HG02763 (cell line): ENCODE results near the gene CACNA1C.
"Not testable (repeated sequence)": the region's sequence is repeated elsewhere in the genome, so short reads cannot be mapped to it uniquely, and the experiment has no call there.

Source experiments
- ATAC-seq: cut with Tn5 transposase; IDR thresholded peaks from one replicate; pipeline ENCODE4 v1.9.1; 2021; ENCODE audit warnings: mild to moderate bottlenecking, moderate library complexity; ENCODE audit not compliant: unreplicated experiment

Gene CACNA1C

DNA sequence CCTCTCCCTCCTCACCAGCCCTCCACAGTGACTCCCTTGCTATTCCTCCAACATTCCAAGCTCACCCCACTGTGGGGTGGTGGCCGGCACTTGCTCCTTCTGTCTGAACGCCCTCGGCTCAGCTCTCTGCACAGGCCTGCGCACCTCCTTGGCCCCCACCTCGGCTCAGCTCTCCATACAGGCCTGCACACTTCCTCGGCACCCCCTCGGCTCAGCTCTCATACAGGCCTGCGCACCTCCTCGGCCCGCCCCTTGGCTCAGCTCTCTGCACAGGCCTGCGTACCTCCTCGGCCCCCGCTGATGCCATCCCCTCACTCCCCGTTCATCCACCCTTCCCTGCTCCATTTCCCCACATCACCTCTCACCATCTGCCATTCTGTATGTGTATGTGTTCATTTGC lies 409.3 kb downstream of the CACNA1C start:
- ATAC-seq, result no peak

DNA sequence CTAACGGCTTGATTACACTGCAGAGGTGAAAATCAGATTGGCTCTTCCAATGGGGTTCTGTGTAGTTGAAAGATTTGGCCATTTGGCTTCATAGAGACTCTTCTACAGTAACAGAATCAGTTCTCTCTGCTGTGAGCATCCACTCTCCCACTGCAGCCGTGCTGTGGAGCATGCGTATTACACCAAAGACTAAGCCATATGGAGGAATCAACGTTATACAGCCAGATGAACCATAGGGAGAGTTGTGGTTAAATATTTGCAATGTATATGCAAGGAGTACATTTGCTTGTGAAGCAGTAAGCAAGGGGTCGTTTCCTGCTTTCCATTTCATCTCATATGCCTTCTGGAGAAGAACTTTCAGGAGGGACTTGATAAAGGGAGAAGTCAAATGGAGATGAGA lies 410.9 kb downstream of the CACNA1C start:
- no peak for ATAC-seq

DNA sequence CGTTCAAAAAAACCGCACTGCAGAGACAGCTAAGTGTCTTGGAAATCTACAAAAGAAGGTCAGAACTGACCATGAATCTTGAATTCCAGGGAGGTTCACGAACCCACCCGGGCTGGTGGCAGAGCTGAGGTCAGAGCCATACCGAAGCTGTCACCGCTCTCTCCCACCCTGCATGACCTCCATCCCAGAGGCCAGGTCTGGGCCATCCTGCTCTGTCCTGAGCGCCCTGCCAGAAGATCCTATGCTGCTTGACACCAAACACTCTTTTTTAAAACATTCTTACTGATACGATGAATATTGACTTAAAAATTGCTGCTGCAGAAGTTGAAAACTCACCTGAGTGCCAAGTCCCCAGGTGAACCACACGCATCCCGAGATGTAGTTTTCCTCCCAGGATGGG lies 412.9 kb downstream of the CACNA1C start:
- no peak for ATAC-seq

DNA sequence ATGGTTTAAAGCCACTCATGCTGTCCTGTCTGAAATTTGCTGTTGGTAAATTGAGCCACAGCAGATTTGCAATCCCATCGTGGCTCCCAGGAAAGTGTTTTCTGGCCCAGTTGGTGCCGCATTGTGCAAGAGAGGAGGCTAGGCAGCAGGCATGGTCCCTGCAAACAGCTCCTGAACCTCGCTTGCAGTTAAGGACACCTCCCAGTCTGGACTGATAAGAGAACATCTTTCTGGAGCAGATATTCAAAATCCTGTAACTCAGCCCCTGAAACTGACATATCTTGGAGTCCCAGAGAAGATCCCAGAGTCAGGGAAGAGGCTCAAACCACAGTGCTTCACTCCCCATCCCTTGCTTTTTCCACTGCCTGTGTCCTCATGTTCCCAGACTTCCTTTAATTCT lies 413.4 kb downstream of the CACNA1C start:
- ATAC-seq, result no peak

DNA sequence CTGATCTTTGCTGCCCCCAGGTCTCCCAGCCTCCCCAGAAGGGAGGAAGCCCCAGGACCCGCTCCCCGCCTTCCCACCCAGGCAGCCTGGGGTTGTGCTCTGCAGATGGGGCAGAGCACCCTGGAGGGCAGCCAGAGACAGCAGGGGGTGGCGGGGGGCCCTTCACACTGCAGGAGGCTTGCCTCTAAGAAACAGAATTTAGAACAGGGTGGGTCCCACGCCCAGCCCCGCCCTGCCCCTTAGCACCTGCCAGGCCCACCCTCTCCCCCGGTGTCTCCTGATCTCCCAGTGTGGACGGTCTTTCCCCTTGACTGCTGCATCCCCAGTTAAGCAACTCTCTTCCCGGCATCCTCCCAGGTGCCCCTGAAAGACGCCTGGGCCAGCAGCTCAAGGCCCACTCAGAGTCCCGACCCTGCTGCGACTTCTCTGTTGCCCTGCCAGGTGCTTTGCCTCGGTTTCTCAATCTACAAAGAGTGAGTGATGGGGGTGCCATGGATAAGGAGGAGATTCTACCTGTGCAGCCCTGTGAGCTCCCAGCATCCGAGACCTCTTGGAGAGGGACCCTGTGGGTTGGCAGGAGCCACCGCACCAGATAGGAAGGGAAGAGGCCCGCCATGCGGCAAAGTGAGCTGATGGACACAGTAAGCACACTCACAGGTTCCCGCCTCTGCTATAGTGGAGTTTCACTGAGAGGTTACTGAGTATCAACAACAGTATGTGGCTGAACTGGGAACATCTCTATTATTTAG lies 414.8 kb downstream of the CACNA1C start:
- ATAC-seq, result no peak

DNA sequence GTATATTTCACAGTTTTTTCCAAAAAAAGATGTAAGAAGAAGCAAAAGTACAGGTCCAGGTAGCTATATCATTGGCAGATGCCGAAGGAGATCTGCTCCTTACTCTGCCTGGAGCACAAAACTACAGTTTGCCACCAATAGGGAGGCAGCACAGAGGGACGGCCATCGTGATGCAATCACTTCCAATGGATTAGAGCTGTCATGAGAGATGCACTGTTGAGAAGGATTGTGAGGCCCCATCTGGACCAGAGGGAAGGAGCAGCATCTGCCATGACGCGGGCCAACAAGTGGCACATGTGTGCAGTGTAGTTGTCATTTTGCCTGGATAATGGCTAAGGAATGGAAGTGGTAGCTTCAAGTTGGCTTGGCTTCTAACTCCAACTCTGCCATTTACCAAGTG lies 423.2 kb downstream of the CACNA1C start:
- no peak for ATAC-seq

DNA sequence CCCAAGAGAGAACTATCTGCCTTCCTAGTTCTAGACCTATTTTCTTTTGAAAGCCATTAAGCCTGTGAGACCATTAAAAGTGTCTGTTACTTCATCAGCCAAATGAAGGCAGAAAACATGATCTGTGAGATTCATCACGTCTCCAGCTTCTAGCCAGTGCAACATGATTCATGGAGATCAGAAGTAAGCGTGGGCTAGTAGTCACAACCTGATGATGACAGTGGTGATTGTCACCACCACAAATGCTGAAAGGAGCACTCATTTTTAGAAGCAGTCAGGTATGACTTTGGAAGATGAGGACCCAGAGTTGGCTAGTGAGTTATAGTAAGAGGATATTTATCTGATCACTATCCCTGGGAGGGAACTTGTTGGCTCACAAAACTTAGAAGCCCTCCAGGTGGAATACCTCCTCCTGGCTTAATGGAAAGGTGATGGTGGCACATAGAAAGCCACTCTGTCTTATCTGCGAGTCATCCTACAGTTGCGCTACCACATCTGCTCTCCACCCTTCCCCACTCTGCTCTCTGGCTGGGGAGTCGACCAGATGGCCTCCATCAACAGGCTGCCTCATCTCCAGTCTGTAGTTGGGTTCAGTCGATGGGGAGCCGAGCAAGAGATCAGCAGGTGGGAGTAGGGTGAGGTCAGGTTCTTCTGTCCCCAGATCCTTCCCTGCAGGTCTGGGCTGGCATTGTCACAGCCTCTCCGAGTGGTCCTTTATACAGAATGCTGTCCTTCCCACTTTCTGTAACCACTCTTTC lies 424.4 kb downstream of the CACNA1C start:
- no peak for ATAC-seq

DNA sequence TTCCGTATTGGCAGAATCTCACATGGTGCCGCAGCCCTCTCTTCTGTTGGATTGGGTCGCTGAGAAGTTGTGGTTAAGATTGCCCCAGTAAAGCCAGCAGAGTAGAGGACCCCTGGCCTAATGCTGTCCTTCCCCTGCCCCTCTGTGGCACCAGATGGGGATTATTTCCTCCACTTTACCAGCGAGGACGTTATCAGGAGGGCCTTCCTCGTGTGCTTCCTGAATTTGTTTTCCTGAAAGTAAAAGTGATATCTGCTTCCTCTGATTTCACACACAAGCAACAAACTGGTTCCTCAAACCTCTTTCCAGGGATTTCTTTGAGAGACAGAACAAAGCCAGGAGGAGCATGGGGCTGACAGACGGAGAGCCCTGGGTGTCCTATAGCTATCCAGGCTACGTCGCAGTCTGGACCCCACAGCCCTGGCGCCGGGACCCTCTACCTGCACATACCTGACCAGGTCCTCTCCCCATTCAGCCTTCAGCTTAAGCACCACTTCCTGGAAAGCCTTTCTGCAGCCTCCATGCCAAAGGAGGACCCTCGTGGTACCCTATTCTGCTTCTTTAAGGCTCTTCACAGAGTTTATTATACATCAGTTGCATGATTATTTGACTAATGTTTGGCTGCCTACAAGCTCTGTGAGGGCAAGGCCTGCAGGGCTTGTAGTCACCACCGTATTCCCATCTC lies 427.2 kb downstream of the CACNA1C start:
- no peak for ATAC-seq

DNA sequence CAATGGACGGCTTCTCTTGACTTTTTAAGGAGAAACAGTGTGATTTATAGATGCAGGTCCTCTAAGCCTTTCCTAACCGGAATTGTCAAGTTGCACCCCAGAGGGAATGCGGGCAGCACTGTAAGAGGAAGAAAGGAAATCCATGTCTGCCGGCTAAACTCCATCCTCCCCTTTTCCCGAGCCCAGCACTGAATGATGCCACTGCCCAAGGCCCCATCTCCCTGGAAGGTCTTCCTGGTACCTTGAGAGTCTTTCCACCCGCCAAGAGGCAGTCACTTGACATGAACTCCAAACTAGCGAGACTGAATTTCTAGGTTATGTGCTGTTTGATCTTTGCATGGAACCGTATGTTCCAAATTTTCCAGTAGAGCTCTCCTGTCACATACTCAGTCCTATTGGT lies 428.6 kb downstream of the CACNA1C start:
- ATAC-seq, result no peak

DNA sequence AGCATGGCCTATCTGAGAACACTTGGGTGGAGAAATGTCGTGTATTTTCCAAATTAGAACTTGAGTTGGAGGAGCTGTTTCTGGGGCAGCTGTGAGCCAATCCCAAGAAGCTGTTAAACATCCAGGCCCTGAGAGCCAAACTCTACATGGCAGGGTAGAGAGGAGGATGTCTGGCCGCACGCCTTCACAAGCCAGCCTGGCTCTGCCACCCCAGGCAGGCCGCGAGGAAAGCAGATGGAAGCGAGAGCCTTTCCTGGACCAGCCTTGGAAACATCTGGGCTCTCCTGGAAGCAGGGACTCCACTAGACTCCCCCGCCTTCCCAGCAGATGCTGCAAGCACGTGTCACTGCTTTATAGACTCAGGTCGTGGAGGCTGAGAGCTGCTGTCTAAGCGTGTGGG lies 429.2 kb downstream of the CACNA1C start:
- no peak for ATAC-seq

DNA sequence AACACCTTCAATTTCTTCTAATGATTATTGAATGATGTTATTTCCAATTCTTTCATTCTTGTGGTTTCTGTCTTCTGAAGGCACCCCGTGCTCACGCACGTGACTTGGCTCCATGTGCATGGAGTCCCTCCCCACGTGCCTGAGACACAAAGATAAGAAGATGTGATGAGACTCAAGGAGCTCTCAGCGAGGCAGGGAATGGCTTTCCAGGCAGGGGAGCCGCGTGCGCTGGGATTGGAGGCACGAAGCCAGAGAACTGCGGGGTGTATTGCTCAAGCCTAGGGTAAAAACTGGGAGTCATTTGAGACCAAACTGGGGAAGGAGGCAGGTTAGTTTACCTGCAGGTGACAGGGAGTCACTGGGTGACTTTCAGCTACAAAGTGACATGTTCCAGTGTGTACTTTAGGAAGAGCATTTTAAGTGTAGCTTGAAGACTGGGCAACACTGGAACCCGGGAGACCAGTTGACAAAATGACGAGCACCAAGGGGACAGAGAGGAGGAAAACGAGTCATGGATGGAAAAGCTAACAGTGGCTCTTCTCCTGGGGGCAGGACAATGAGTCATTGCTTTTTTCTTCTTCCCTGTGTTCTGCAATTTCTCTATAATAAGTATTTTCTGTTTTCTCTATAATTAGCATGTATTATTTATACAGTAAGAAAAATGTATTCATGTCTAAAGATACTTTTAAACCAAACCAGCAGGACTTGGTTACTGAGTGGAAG lies 430.3 kb downstream of the CACNA1C start:
- ATAC-seq, result no peak

DNA sequence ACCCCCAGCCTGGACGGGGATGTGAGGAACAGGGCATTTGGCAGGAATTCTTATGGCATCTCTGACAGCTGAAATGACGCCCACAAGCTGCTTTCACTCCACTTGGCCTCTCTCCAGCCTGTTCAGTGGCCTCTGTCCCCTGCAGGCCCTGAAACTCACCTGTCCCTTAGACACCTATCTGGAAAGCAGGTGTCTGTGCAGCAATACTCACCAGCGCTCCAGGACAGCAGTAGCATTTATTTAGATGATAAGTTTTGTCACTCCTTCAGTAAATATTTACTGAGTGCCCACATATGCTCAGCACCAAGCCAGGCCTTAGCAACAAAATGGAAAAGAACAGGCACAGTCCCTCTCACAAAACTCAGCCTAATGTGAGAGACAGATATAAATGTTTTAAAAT lies 430.9 kb downstream of the CACNA1C start:
- no peak for ATAC-seq

DNA sequence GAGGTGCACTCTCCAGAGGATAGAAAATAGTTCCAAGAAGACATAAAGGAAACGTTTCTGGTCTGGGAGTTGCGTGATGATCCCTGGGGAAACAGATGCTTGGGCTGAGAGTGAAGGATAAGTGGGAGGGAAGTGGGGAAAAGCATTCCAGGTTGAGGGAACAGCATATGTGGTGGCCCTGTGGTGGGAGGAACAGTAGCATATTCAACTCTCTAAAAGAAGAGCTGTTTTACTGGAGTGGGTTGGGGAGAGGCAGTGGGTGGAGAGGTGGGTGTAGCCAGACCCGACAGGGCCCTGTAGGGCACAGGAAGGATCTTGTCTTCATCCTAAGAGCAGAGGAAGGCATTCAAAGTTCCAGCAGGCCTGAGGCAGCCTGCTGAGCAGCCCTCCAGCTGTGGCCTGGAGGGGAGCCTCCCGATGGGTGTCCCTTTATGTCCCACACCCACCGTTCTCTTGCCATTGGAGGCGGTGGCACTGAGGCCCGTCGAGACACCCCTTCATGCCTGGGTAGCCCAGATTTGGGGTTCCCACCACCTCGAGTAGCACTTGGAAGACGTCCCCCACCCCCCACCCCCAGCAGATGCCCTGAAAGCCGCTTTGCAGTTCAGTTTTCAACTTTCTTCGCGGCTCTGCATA lies 431.5 kb downstream of the CACNA1C start:
- ATAC-seq, result no peak

DNA sequence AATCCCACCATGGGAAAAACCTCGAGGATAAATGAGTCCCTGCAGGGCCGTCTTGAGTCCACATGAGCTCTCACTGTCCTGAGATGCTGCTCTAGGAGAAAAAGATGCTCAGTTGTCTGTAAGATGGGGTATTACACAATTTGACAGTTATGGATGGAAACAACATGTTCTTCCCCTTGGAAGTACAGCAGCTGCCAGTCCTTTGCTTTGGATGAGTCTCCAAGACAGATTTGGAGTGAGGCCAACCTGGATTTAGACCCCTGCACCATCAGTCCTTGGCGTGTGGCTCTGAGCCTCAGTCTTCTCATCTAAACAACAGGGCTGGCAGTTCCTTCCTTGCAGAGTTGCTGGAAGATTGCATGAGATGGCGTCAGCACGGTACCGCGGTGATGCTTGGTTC lies 432.9 kb downstream of the CACNA1C start:
- ATAC-seq, result no peak

DNA sequence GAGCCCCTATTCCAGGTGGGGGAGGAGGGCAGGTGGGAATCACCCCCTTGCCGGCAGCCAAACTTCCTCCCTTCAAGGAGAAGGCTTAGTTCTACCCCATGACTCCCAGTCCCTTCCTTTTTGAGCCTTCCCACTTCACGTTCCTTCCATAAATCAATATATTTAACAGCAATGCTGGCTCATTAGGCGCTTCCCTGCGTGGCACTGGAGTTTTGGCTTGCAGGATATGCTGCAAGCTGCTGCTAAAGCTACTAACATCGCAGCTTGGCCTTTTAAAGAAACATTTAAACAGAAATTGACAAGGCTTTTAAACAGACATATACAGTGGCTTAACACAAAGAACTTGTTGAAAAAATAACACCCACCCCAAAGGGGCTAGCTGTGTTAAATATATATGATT lies 434.0 kb downstream of the CACNA1C start:
- no peak for ATAC-seq

DNA sequence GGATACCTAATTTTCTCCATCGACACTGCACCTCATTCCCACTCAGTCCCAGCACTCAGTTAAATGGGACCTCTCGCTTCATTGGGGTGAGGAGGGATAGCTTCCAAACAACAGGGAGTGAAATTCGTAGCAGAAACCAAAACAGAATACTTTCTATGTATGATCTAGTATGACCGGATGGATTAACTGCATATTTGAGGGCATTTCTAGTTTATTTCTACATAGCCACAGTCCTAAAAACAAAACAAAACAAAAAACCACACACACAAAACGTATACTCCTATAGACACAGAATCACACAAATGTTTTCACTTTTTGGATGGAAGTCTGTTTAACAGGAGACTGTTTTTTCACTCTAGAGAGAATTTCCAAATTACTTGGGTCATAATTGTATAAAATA lies 434.5 kb downstream of the CACNA1C start:
- no peak for ATAC-seq

DNA sequence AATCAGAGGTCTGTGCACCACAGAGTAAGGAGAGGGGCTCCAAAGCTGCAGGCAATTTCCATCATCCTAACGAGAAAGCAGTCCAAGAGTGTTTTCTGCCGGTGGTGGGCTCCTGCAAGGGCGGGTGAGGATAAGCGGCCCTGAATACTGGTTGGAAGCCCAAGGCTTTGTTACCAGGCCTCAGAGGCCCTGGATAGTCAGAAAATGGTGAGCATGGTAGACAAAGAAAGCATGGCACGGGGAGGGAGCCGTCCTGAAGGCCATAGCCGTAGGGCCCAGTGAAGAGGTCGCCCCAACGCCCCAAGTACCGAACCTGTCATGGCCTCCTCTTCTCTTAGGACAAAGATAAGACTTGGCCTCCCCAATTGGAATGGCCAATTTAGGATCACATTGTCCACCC lies 435.3 kb downstream of the CACNA1C start:
- ATAC-seq, result no peak

DNA sequence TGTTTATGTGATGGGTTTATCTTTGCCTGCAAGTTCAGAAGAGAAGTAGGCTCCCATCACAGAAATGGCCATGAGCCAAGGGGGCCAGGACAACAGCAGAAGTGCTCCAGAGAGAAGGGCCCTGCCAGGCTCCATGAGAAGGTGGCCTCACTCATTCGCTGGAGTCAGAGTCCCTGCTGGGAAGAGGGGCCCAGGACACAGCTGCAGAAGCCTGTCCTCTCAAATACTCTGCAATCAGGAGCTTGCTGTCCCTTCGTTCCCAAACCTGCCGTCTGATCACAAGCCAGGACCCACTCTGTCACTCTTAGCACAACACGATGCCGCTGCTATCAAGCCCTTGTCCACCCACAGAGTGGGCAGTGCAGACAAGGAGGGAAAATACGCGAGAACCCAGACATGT lies 435.8 kb downstream of the CACNA1C start:
- ATAC-seq, result no peak

DNA sequence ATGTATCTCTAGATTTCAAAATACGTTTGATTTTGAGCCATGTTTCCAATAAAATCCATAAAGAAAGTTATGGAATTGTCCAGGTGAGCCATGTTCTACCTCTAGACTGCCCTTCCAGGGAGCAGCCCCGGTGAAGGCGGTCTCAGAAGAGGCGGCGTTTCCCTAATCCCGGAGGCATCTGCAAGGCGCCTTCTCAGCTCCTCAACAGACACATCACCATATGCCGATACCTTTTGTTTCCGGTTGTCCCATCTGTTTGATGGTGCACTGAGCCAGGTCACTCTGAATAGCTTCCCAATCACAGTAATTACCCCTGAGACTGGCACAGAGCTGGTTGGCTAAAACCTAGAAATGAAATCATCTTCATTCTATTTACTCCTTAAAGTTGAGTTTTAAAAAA lies 436.5 kb downstream of the CACNA1C start:
- no peak for ATAC-seq

DNA sequence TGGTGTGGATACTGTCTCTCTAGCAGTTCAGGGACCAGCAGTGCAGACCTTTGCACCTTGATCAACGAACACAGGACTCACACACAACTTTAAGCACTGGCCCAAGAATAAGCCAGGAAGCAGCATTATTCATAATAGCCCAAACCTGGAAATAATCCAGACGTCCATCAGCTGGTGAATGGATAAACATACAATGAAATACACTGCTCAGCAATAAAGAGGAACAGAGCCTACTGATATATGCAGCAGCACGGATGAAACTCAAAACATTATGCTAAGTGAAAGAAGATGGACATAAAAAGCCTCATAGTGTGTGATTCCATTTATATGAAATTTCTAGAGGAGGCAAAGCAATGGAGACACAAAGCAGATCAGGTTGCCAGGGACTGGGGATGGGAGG lies 438.0 kb downstream of the CACNA1C start:
- ATAC-seq, result no peak

DNA sequence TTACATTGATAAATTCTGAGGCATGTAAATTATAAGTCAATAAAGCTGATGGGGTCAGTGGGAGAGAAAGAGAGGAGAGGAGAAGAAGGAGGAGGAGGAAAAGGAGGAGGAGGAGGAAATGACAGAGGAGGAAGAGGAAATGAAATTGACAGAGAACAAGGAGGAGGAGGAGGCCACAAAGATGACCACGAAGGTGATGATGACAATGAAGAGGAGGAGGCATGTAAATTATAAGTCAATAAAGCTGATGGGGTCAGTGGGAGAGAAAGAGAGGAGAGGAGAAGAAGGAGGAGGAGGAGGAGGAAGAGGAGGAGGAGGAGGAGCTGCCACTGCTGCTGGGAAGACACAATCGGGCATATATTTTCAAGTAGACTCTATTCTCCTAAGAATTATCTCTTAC lies 438.6 kb downstream of the CACNA1C start:
- ATAC-seq, result not testable (repeated sequence)
